HG02970 (cell line): ENCODE results near the gene NGLY1.

Experiments
- ATAC-seq: cut with Tn5 transposase; IDR thresholded peaks from one replicate; pipeline ENCODE4 v1.9.1; 2021; ENCODE audit warnings: mild to moderate bottlenecking, moderate library complexity, moderate number of reproducible peaks; ENCODE audit not compliant: unreplicated experiment, low FRiP score

NGLY1 gene

DNA sequence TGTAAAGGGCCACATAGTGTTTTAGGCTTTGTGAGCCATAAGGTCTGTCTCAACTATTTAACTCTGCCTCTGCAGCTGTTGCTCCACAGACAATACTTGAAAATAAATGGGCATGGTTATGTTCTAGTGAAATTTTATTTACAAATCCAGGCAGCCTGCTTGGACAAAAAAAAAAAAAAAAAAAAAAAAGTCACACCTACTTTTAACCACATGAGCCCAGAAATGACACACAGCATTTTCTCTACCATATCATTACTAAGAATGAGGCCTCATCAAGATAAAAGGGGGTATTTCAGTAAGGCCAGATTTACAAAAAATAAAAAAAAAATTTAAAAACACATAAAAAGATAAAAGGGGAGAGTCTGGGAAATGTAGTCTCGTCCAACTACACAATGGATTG lies 1.7 kb upstream of the NGLY1 start:
- ATAC-seq, result no peak

DNA sequence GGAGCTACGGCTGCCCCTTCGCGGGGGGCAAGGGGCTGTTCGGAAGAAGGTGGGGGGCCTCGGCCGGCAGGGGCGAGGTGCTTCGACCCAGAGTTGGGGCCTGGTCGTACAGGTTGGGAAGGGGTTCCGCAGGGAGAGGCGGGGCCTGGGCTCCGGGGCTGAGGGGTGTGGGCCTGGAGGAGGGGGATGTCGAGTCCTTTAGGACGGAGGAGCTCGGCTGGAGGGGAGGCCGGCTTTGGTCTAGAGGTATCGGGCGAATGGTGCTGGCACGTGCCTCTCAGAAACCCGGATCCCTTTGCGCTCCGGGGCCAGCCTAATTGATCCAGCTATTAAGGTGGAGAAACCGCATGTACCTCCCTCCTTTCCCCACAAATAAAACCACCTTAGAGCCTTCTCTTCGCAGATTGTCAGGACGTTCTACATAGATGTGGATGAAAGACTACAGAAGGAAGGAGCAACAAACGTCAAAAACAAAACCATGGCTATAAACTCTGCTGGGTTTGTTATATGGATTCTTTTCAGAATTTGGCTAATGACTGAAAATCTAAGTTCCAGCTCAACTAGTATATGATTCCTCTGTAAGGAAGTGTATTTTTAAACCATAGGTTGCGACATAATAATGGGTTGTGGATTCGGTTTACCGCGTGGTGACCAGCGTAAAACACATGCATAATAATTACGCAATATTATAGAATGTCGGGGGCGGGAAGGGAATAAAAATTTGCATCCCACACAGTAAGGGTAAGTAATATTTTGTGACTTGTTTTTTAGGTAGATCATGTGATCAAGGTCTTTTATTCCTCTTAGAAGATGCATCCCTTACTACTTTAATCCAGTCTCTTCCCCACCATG lies 644 bp upstream of the NGLY1 start:
- peak; percentile 27 for ATAC-seq

DNA sequence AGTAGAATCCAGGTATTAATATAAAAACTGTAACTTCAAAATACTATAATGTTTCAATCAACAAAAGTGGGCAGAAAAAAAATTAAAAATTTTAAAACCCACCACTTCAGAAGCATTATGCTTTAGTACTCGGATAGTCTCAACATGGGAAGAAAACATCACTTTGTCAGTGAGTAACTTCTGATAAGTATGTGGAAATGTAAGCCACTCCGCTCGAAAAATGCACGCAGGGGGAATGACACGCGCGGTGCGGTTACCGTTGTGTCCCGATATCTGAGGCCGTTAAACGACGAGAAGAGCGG lies 656 bp downstream of the NGLY1 start:
- ATAC-seq, result no peak

DNA sequence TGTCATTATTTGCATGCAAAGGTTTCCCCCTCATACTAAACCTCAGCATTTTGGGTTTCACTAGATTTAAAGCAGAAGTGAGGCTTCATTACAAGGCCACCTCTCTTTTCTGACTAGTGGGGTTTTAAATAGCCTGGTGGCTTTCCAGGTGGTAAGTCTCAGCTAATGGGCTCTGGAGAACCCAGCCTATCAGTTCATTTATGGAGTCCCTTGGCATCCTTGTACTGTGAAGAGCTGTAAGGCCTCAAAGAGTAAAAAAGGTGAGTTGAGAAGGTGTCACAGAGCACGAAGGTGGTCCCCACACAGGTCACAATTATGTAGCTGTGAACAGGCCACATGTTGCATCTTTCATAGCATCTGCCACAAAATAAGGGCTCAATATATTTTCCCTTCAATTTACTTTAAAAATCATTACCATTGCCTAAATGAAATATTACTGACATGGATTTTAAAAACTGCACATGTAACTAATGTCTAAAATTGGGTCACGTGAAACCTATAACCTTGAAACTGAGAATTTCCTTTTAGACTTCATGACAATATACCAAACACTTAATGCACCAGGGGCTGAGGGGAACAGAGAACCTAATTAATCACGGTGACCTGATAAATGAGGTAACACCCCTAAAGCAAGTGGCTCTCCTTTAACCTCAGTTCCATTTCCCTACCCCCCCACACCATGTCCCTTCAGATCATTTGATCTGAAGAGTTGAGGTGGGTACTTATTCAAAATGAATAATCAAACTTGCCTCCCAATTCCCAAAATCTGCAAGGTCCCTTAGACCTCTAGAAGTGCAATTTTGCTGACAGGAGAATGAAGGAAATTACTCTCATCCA lies 1.3 kb downstream of the NGLY1 start:
- ATAC-seq, result peak; percentile 41

DNA sequence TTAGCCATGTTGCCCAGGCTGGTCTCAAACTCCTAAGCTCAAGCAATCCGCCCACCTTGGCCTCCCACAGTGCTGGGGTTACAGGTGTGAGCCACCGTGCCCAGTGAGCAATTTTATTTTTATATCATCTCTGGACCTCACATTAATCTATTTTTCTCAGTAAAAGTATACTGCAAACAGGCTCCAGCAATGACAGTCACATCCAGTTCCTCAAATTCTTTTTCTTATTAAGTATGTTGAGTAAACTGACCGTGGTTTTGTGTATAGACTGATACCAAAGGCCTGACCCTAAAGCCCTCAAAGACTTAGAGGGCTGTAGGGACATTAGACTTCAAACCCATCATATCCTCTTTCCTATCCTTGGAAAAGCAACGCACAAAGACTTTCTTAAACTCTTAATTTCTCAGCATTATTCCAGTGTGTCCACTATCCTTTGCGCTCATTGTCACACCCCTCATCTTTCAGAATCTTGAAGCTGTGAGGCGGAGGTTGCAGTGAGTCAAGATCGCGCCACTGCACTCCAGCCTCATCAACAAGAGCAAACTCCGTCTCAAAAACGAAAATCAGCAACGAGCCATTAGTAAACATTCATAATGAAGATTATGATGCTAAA lies 2.0 kb downstream of the NGLY1 start:
- no peak for ATAC-seq

DNA sequence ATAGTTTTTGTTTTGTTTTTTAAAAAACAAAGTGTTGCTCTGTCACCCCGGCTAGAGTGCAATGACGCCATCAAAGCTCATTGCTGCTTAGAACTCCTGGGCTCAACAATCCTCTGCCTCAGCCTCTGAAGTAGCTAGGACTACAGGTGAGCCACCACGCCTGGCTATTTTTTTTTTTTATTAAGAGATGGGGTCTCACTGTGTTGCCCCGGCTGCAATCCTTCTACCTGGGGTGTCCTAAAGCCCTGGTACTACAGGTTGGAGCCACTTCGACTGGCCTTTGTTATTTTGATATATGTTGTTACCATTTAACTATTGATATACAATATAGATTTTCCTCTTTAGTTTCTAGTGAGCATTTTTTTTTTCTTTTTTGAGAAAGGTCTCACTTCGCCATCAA lies 2.6 kb downstream of the NGLY1 start:
- ATAC-seq, result no peak

DNA sequence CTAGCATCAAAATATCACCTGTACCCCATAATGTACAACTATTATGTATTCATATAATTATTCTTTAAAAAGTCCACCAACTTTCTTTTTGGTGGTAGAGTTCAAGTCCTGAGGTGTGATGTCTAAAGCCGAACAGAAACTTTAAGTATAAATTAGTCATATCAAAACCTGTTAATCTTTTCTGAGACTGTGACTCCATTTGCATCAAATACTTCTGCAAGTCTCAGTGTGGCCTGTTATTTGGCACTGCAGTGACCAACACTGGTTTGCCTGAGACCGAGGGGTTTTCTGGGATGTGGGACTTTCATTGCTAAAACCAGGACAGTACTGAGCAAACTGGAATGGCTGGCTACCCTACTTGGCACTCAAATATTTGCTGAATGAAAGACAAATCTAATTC lies 7.3 kb downstream of the NGLY1 start:
- no peak for ATAC-seq

DNA sequence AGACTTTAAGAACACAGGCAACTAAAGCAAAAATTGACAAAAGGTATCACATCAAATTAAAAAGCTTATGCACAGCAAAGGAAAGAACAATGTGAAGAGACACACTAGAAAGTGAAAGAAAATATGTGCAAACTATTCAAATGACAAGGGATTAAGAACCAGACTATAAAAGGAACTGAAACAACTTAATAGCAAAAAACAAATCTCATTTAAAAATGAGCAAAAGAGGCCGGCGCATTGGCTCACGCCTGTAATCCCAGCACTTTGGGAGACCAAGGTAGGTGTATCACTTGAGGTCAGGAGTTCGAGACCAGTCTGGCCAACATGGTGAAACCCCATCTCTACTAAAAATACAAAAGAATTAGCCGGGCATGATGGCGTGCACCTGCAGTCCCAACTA lies 14.4 kb downstream of the NGLY1 start:
- ATAC-seq, result peak; percentile 75

DNA sequence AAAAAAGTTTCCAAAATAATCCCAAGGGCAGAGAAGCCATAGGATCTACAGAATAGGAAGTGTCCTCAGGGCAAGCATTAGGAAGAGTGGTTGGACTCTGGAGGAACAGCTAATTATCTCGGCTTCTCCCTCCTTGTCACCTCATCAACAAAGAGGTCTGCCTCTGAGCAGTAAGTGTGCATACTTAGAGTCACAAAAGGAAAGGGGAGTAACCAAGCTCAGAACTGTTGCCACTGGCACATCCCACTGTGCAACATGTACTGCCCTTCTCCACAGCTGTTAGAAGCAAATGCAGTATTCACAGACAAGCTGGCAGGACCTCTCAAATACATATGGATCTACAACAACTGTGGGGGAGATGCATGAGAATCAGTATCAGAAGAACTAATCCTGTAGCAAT lies 31.5 kb downstream of the NGLY1 start:
- ATAC-seq, result no peak

DNA sequence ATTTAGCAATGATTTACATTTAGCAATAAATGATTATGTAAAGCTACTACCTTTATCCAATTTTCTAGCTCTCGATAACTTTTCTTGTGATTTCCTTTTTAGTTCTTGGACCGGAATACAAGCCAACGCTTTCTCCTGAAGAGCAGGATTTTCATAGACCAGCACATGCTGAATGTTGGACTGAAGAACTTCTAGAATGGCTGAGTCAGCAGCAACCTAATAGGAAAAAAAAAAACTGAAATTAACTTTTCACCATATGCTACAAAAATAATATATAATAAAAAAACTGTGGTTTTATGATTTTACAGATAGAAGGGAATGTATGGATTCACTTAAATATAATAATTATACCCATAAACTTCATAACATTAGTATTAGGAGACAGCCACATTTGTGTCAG lies 32.2 kb downstream of the NGLY1 start:
- no peak for ATAC-seq

DNA sequence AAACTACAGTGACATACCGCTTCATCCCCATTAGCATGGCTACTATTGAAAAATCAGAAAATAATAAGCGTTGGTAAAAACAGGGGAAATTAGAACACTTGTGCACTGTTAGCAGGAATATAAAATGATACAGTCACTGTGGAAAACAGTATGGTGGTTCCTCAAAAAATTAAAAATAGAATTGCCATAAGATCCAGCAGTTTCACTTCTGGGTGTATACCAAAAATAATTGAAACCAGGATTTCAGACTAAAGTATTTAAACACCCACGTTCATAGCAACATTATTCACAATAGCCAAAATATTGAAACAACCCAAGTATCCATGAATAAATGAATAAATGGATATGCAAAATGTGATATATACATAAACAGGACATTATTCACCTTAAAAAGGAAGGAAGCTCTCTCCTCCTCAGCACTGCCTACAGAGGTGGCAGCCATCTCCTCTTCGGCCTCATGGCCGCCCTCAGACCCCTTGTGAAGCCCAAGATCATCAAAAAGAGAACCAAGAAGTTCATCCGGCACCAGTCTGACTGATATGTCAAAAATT lies 34.1 kb downstream of the NGLY1 start:
- ATAC-seq, result no peak

DNA sequence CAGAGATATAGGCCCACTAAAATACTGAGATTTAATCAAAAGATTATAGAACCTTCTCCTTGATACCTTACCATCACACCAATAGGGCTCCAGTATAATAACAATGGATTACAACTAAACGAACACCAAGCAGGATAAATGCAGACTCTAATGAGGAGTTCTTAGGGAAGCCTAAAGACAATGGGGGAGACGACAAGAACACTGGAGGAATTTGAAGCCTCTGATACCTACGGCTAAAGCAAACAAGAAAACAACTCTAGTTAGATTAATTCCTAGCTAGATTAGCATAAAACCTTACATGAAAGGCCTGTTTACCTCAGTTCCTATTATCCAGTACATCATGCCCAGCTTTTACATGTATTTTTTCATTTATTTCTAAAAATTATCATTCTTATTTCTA lies 35.1 kb downstream of the NGLY1 start:
- no peak for ATAC-seq

DNA sequence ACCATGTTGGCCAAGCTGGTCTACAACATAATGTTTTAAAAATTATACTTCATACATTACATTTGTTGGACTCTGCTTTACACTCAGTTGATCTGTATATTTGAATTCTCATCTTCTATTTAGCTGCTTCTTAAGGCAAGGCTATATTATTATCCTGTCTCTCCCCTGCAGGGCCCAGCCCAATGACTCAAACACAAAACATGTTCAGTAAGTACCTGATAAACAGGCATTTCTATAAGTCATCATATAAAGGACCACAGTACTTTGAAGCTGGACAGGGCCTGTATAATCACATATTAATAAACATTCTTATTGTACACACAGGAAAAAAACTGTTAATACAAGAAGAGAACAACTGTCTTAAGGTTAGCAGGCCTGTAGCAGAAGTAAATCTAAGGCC lies 36.2 kb downstream of the NGLY1 start:
- no peak for ATAC-seq

DNA sequence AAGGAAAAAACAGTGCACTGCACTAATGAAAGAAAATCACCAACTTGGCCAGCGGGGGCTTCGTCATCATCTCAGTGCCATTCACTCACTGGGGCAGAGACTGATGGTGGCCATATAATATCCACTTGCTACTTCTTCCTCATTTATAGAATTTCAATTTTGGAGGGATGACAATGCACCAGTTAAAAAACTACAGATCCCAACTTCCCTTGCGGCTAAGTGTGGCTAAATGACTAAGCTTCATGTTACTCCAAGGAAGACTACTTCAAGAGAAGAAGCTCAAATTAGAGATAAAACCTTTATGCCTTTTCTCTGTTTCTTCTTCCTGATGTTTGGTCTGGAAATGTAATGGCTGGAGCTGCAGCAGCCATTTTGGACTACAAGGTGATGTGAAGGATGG lies 38.8 kb downstream of the NGLY1 start:
- ATAC-seq, result no peak

DNA sequence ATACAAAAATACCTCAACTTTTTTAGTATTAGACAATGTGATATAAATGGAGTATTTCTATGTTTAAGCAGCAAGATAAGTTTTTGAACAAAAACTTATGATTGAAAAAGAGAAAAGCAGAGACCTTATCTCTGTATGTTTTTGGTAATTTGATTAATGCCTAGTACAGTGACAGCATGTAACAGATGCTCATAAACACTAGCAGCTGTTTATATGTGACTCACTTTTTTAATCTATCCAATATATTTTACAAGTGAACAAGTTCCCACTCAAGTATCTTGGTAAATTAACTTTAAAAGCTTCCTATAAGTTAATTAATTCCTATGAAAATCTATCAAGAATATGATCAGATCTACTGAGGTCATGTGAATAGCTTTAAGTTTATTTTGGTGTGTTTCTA lies 55.1 kb downstream of the NGLY1 start:
- no peak for ATAC-seq

DNA sequence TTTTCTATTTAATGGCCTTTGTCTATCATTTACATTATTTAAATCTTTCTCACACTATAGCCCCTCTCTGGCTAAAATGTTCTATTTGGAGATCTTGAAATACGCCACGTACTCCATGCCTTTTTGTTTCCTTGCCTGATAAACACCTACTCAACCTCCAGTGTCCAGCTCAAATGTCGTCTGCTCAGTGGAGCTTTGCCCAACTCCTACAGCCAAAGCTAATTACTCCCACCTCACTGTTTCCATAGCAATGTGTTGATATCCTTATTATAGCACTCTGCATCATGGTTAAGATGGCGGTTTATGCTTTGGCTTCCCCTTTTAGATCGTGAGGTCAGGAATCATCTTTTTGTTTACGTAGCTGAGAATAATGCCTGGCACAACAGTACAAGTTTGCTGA lies 55.9 kb downstream of the NGLY1 start:
- no peak for ATAC-seq

DNA sequence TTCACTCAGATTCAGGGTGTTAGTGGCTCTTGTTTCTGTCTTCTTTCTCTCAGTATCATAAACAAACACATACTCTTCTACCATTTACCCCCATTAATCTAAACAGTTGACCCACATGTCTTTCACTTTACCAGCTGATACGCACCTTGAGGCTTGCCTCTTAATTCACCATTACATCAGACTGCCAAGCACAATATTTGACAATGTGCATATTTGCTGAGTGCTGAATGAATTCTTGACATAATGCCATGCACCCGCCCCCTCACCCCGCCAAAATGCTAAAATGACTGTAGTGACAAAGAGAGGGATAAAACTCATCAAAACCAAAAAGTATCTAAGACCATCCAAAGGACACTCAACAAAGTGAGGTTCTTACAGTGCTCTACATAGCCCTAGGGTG lies 57.4 kb downstream of the NGLY1 start:
- no peak for ATAC-seq

DNA sequence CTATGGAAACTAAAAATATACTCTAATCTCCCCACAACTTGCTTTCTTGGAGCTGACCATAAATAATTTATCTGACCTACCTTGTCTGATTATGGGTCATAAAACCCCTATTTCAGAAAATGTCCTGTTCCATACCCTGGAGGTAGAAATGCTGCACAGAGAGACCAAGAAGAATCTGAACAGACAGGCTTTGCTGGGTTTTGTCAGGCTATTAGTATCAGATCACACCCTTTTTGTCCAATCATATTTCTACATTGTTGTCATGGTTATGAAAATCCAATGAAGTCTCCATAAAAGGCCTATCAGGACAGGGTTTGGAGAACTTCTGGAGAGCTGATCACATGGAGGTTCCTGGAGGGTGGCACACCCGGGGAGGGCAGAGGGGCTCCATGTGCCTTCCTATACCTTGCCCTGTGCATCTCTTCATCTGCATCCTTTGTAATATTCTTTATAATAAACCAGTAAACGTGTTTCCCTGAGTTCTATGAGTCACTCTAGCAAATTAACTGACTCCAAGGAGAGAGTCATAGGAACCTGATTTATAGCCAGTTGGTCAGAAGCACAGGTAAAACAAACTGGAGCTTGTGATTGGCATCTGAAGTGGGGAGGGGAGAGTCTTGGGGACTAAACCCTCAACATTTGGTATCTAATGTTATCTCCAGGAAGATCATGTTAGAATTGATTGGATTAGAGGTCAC lies 58.1 kb downstream of the NGLY1 start:
- no peak for ATAC-seq

DNA sequence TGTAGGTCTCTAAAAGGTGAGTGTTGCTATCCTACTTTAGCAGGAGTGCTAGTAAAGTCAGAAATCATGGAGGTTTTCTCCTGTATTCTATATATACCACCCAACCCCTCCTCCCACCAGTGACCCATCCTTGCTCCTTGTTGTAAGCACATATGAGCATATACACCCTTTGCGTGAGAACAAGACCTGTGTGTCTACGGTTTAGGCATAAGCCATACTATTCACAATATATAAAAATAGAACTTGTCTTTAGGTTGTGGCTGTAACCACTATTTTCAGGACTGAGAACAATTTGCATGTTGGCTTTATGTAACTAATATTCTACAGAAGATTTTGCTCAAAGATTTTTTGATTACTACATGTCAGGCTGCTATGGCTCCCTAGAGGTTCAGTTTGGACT lies 59.4 kb downstream of the NGLY1 start:
- ATAC-seq, result no peak

DNA sequence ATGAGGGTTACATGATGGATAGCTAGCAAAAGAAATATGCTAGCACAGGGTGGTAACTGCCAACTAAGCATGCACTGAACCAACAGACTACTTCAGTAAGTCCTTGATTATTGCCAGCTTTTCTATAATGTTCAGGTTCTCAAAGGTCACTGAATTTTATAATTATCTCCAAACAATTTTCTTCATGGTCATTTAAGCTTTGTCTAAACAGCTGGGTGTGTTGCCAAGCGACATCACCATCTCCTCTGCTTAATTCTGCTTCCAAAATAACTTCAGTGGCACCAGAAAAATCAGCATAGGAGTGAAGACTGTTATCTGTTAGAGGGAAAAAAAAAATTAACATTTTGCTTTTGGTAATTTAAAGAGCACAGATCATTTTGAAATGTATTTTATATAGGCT lies 63.9 kb downstream of the NGLY1 start:
- no peak for ATAC-seq
